GM12878 (cell line): ENCODE results near the gene KPNA1. TPM values are rescaled to one million over a fixed set of nuclear protein-coding genes. Genes with fewer than 3 reads are reported as not detected.

Source experiments
- BMI1 ChIP-seq: fragments of 450-650 bp; IDR thresholded peaks from 2 replicates; pipeline ENCODE4 v1.6.1; 2016; ENCODE audit warnings: mild to moderate bottlenecking, moderate library complexity, borderline replicate concordance
- CEBPB ChIP-seq, 2 experiments: fragments of 150-350 bp in 1 of 2; IDR thresholded peaks; 2 replicates each; pipeline ENCODE4 v1.6.1; 2012 to 2014; ENCODE audit warnings: low read depth in 2 of 2, low read length in 2 of 2, borderline replicate concordance in 1 of 2, inconsistent platforms in 1 of 2
- CTCF ChIP-seq, 3 experiments: IDR thresholded peaks in 2 of 3; conservative IDR thresholded peaks in 1 of 3; 2 replicates each; pipeline ENCODE4 v1.5.1; 2011; ENCODE audit warnings: low read depth in 3 of 3, low read length in 3 of 3, mild to moderate bottlenecking in 3 of 3, control low read depth in 2 of 3, moderate library complexity in 2 of 3, inconsistent platforms in 1 of 3, mixed read lengths in 1 of 3; ENCODE audit not compliant: control insufficient read depth in 2 of 3, insufficient read depth in 1 of 3; ENCODE audit errors: extremely low read depth in 1 of 3
- E4F1 ChIP-seq: fragments of 450-650 bp; IDR thresholded peaks from 2 replicates; pipeline ENCODE4 v1.6.1; 2018; ENCODE audit warnings: borderline replicate concordance, mild to moderate bottlenecking; ENCODE audit not compliant: partially characterized antibody
- FOXM1 ChIP-seq: IDR thresholded peaks from 2 replicates; pipeline ENCODE4 v1.6.1; 2012; ENCODE audit warnings: low read depth, mild to moderate bottlenecking, inconsistent platforms, low read length, moderate library complexity
- IRF4 ChIP-seq: IDR thresholded peaks from 2 replicates; pipeline ENCODE4 v1.6.1; 2011; ENCODE audit warnings: low read depth, low read length
- MAX ChIP-seq: IDR thresholded peaks from 2 replicates; pipeline ENCODE4 v1.6.1; 2012; ENCODE audit warnings: low read depth, low read length, improper control_type of control experiment
- SMAD1 ChIP-seq: fragments of 450-650 bp; IDR thresholded peaks from 2 replicates; pipeline ENCODE4 v1.6.1; 2018; ENCODE audit warnings: mild to moderate bottlenecking, low read depth; ENCODE audit not compliant: partially characterized antibody
- ZBTB11 ChIP-seq: fragments of 450-650 bp; formaldehyde crosslinking; IDR thresholded peaks from 2 replicates; pipeline ENCODE4 v1.5.0; 2022; ENCODE audit warnings: mild to moderate bottlenecking, missing genetic modification characterization
- ZBTB4 ChIP-seq: fragments of 450-650 bp; formaldehyde crosslinking; IDR thresholded peaks from 2 replicates; pipeline ENCODE4 v1.4.0; 2022; ENCODE audit warnings: mild to moderate bottlenecking, moderate library complexity
- ZBTB40 ChIP-seq: fragments of 450-650 bp; IDR thresholded peaks from 2 replicates; pipeline ENCODE4 v1.6.1; 2016; ENCODE audit warnings: mild to moderate bottlenecking, moderate library complexity, borderline replicate concordance
- polyA plus RNA-seq, 11 experiments: library from polyadenylated mRNA; depleted of rRNA in 4 of 11; unstranded in 6 of 11; stranded (reverse) in 5 of 11; fragments of >200 nt; fragmentation: Nextera tagmentation in 4 of 11; fragmentation: Illumina TruSeq in 1 of 11; extraction: Ambion mirVana in 4 of 11; extraction: Trizol in 1 of 11; gene quantifications; 1 replicate in 1 of 11; 2 replicates in 10 of 11; pipeline versions ENCODE4 v1.2.1 to v1.2.3, GENCODE V29; 2011 to 2016; ENCODE audit warnings: inconsistent platforms in 2 of 11, missing spikeins in 2 of 11, low read depth in 1 of 11
- total RNA-seq, 4 experiments: library from RNA; depleted of rRNA in 3 of 4; stranded (reverse); fragments of >200 nt in 3 of 4; fragmentation: Illumina TruSeq in 1 of 4; extraction: Trizol in 1 of 4; gene quantifications; 2 replicates each; pipeline versions ENCODE4 v1.2.1 to v1.2.3, GENCODE V29; 2013 to 2021

Gene KPNA1
- total and polyA plus RNA-seq, 10 of the 15 experiments (the other 5 are each of a cell fraction or from before 2014, with no cell fraction given) = 8.5 to 52.7 (median 41.0) TPM

GRCh38 chr3:122564155-122564912 is 49.6 kb upstream of the KPNA1 start, which contains the start of the genes DTX3L and PARP9 (continued):
- TF ChIP-seq ZBTB11 (CRISPR knock-in tag) (no peak), SMAD1 (no peak), ZBTB4 (CRISPR knock-in tag) (no peak), ZBTB40 (peak; percentile 7; the same call in 1 of the 2 replicates), CEBPB (IDR thresholded peaks at IDR 0.05; ENCODE audit: borderline replicate concordance in 1 of 2, low read depth in 2 of 2, low read length in 2 of 2) (no peak), IRF4 (0 out of 2 replicates have a peak, but pooled peaks have one; percentile 52), MAX (no peak), CTCF (IDR thresholded peaks at IDR 0.05 in 2 of 3, conservative IDR thresholded peaks at IDR 0.05 in 1 of 3; ENCODE audit: control insufficient read depth in 2 of 3, extremely low read depth in 1 of 3, insufficient read depth in 1 of 3, low read depth in 3 of 3, low read length in 3 of 3) (no peak), E4F1 (no peak), BMI1 (no peak), FOXM1 (no peak)
